ENCODE data around the gene MTHFSD.

- no peak for TF ChIP-seq ATF2 (CRISPR knock-in tag; IDR thresholded peaks at IDR 0.05; ENCODE audit: borderline replicate concordance, low read depth)
- no peak for TF ChIP-seq ESRRA (CRISPR knock-in tag; IDR thresholded peaks at IDR 0.05; ENCODE audit: borderline replicate concordance)
- TF ChIP-seq, protein P1, sequence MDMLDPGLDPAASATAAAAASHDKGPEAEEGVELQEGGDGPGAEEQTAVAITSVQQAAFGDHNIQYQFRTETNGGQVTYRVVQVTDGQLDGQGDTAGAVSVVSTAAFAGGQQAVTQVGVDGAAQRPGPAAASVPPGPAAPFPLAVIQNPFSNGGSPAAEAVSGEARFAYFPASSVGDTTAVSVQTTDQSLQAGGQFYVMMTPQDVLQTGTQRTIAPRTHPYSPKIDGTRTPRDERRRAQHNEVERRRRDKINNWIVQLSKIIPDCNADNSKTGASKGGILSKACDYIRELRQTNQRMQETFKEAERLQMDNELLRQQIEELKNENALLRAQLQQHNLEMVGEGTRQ (CRISPR knock-in tag; IDR thresholded peaks at IDR 0.05), result no peak
- no peak for TF ChIP-seq ZNF232 (CRISPR knock-in tag; IDR thresholded peaks at IDR 0.05)
- TF ChIP-seq, protein P2, sequence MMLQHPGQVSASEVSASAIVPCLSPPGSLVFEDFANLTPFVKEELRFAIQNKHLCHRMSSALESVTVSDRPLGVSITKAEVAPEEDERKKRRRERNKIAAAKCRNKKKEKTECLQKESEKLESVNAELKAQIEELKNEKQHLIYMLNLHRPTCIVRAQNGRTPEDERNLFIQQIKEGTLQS (CRISPR knock-in tag; conservative IDR thresholded peaks at IDR 0.05), result no peak
- TF ChIP-seq, protein P3, sequence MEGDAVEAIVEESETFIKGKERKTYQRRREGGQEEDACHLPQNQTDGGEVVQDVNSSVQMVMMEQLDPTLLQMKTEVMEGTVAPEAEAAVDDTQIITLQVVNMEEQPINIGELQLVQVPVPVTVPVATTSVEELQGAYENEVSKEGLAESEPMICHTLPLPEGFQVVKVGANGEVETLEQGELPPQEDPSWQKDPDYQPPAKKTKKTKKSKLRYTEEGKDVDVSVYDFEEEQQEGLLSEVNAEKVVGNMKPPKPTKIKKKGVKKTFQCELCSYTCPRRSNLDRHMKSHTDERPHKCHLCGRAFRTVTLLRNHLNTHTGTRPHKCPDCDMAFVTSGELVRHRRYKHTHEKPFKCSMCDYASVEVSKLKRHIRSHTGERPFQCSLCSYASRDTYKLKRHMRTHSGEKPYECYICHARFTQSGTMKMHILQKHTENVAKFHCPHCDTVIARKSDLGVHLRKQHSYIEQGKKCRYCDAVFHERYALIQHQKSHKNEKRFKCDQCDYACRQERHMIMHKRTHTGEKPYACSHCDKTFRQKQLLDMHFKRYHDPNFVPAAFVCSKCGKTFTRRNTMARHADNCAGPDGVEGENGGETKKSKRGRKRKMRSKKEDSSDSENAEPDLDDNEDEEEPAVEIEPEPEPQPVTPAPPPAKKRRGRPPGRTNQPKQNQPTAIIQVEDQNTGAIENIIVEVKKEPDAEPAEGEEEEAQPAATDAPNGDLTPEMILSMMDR (IDR thresholded peaks at IDR 0.05), result no peak
These were observed 43.5 kb downstream of the MTHFSD start for GRCh38 chr16:86511317-86512161.

Measured in WTC11 (cell line).